Cerebellar cortex (tissue), 1 donor: ENCODE data around the gene CES2.
"Not testable (repeated sequence)": the region's sequence is repeated elsewhere in the genome, so short reads cannot be mapped to it uniquely, and the experiment has no call there.

Experiments used
- DNase-seq: peaks from one replicate; pipeline ENCODE4 v3.0.0-alpha.2; 2015; ENCODE audit warnings: low spot score

CES2 gene

GRCh38 chr16:66984892-66985311 lies 49.6 kb downstream of the CES2 start:
- no peak for DNase-seq

GRCh38 chr16:66986559-66986958 lies 51.2 kb downstream of the CES2 start:
- DNase-seq = no peak

GRCh38 chr16:66988197-66988788 lies 53.0 kb downstream of the CES2 start, which contains the start of gene CES4A:
CES4A (plus strand) TSS chr16:66988589; CDS start chr16:66988773, 184 bp downstream.
- no peak for DNase-seq

- no peak for DNase-seq
These were observed 56.3 kb downstream of the CES2 start for GRCh38 chr16:66991545-66992077.

- not testable (repeated sequence) for DNase-seq
These were observed 58.2 kb downstream of the CES2 start for GRCh38 chr16:66993558-66993957.
